Mesenteric fat pad (tissue), 1 donor: ENCODE data around the gene PDSS2. TPM values are rescaled to one million over a fixed set of nuclear protein-coding genes. Genes with fewer than 3 reads are reported as not detected.
"Not testable (repeated sequence)": the region's sequence is repeated elsewhere in the genome, so short reads cannot be mapped to it uniquely, and the experiment has no call there.

Experiments
- DNase-seq: peaks from one replicate; pipeline ENCODE4 v3.0.0-alpha.2; 2020; ENCODE audit warnings: low spot score
- total RNA-seq: library from RNA; stranded (reverse); fragmentation: NEBNext Ultra II Directional; extraction: Animal tissue kit (Norgen Biotek cat#: 25700); gene quantifications from one replicate; pipeline ENCODE4 v1.2.1, GENCODE V29; 2021
- donor health status: DM: yes; HTN: yes; CAD: no.

PDSS2 gene
- total RNA-seq, 1 donor from 2014 or later: 11.5 TPM

DNA sequence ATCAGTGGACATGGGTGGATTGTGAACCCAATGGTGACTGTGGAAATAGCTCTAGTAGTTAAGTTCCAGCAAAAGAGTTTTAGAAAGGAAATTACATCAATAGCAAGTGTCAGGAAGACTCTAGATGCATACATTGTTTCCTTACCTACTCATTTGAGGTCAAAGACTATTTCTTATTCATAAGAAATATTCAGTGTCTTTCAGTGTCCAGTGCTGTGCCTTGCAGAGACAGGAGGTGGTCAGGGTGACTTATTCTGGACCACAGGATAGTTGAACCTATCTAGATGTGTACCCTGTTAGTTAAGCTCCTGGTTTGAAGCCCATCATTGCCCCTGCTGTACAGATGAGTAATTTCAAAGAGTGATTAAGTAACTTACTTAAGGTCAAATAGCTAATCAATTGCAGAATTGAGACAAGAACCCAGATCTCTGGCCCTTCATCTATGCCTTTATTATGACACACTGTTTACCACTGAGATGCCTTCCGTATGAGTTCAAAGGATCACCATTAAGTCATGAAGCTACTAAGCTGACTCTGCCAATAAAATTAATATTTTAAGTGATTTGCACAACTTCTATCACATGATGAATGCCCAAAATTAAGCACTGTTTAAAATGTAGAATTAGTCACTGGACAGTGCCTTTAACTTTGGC is 136.1 kb downstream of the PDSS2 start:
- no peak for DNase-seq

DNA sequence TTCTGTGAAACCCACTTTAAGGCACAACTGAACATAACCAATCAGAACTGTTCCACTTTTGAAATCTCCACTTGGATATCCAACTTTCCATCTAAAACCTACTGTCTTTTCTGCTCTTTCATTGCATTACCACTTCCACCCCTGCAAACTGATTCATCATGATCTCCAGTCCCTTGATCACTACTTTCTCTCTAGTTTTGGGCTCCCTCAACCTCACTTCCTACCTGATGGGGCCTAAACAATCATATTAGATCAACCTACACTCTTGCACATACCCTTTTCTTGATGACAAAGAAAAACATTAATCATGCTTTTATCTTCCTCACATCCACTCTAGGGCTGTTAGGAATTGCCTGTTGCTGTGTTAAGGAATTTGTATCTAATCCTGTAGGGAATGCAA is 137.6 kb downstream of the PDSS2 start:
- no peak for DNase-seq

DNA sequence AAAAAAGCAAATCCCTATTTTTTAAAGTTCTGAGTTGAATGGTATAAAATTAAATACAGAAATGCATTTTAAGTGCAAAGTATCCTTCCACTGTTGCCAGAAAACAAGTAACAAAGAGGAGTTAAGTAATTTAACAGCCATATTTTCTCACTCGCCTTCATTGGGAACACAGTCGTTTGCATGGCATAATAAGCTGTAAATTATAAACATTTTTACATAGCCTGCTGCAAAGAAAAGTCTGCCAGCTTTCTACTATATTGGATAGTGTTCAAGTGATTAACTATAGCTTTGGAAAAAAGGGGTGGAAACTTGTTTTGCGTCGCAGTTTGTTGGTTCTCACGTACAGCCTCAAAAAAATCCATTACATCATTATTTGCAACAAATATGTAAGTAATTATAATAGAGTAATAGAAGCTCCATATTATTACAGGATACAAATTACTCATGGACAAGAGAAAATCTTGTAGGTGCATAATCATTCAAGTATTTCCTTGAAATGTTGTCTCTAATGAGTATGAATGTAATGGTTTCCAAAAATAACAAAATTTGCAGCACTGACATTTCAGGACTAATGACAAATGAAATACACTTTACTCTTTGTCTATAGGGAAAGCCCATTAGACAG is 139.3 kb downstream of the PDSS2 start:
- DNase-seq: no peak

DNA sequence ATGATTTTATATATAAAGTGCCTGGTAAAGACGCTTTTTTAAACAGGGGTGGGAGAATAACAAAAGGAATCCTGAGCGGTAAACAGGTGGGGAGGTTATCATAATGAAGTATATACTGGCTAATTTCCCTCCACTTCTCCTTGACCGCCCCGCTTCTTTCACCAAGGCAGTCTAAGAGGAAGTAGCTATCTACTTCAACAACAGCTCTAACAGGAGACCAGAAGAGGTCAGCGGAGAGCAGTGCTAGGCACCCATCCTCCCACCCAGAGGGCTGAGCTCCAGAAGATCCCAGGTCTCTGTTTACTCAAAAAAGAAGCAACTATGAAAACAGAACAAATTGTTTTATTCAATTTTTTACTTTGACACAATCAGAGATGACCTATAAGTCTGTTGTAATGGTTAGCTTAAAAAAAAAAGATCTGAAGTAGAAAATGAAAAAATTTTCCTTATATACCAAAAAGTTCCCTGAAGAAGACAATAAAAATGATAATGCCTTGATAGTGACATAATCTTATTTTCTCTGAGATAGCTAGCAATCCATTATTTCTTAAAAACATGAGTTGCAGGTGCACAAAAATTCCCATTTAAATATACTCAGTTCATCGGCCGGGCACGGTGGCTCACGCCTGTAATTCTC is 141.1 kb downstream of the PDSS2 start:
- no peak for DNase-seq

DNA sequence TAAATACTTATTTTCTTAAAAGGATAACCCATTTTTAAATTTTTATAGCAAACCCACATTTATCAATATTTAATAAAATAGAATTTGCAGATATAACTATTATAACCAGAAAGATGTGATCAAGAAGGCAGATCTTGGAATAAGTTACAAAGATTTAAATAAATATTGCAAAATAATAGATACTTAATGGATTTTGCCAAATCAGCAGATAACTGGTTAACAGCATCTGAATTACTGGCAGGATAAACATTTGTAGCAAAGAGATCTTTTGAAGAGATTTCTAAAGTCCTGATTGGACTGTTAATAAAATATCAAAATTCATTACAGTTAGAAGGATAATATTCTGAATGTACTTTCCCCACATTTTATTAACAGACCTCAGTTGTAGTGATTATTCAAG is 144.2 kb downstream of the PDSS2 start:
- no peak for DNase-seq

DNA sequence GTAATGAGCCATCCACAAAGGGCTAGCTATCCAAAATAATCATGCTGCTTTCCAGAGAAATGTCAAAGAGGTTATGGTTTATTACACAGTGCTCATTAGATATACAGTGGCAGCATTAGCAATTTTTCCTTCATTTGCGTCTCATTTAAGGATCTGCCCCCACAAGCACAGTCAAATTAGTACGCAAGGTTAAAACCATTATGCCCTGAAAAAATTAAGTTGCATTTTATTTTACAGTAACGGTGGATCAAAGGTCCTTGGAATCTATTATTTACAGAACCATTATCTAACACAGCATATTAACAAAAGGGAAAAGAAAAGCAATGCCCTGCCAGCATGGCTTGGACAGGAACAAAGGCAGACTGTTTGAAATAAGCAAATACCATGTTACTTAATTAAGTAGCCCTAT is 144.8 kb downstream of the PDSS2 start:
- no peak for DNase-seq

DNA sequence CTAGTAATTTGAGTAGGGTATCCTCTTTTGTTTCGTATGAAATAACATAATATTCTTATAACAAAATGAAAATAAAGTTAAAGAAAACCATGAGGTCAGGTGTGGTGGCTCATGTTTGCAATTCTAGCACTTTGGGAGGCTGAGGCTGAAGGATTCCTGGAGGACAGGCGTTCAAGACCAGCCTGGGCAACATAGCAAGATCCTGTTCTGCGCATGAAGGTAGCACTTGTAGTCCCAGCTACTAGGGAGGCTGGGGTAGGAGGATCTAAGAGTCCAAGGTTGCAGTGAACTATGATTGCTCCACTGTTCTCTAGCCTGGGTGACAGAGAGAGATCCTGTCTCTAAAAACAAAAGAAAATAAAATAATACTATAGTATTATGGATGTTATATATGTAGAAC is 145.6 kb downstream of the PDSS2 start:
- no peak for DNase-seq

DNA sequence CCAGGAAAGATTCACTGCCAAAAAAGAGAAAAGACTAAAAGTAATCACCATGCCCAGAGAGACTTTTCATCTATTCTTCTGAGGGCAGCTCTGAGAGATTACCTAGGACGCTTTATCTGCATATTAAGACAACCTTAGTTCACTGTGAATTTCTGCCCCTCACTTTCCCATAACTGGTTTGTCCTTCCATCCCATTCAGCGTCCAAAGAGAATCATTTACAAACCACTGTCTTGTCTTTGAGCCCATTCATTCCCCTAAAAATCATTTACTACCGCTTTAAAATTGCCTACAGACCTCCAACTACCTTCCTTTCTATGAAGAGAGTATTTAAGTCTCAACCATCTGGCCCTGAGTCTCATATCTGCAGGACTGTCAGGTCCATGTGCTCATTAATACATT is 149.0 kb downstream of the PDSS2 start:
- no peak for DNase-seq

DNA sequence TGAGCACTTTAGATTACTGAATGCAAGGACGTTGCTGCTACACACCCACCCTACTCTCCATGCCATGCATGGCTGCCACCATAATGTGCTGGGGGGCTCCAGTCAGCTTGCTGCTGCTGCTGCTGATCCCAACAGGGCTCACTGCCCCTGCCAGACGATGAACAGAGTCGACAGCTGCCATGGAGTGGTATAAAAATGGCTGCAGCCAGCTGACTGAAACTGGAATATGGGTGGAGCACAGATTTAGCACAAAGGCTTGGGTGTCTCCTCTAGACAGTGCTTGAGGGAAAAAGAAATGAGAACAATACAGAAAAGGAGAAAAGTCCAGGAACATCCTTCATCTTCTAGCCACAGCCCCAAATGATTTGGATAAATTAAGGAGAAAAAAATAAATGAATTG is 150.7 kb downstream of the PDSS2 start:
- DNase-seq: no peak

DNA sequence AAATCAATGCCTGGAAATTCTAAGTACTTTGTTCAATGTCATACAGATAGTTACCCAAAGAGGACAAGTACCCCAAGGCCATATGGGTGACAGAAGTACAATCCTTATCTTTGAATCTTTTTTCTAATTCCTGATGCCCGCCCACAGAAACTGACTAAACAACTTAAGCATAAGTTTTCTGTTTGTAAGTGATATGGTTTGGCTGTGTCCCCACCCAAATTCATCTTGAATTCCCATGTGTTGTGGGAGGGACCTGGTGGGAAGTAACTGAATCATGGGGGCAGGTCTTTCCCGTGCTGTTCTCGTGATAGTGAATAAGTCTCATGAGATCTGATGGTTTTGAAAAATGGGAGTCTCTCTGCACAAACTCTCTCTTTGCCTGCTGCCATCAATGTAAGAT is 153.4 kb downstream of the PDSS2 start:
- DNase-seq: not testable (repeated sequence)

DNA sequence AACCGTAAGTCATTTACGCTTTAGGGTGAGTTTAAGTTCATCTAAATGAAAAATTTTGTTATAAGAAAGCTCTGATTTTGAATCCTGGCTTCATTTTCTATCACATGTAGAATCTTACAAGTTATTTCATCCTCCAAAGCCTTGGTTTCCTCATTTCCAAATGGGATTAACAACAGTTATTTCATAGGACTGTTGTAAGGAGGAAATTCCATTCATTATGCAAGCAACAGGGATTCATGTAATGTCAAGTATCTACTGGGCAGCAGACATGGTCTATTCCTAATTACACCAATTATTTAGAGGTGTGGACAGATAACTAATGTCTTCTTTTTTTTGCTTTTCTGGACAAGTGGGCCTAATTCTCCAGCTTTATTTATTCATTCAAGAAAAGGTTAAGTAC is 154.0 kb downstream of the PDSS2 start:
- no peak for DNase-seq

DNA sequence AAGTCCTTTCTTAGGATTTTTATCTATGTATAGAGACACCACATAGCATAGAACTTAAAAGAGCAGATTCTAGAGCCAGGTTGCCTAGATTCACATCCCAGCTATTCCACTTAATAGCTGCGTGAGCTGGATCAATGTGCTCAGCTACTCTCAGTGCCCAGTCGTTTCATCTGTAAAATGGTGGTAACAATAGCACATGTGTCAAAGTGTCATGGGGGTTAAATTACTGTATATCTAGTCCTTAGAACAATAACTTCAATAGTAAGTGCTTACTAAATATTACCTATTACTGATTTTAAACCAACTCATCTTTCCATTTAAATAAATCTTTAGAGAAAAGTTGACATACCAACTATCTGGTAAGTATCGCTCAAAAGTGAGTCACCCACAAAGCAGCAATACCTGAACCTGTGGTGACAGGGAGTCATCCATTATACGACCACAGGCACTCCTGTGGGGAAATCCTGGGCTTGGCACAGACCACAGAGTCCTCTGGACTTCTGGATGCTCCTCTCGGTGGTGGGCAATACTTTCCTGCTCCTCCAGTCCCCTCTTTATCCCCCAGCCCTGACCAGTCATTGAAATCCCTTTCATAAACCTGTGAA is 154.8 kb downstream of the PDSS2 start:
- DNase-seq: no peak

DNA sequence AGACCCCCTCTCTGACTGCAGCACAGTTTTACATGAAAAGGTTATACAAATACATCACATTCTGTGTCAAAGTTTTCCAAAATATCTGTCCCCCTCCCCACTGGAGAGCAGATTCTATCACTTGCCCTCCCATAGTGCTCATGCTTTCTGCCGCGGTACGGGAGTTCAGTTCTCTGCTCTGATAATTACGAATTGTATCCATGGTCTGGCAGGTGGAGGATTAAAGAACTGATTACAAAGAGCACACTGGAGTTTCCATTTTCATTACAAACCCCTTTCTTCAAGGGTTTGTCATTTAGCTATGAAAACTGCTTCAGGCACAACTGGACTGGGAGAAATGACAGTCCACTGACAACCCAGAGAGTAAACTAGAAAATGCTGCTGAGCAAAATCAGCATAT is 166.0 kb downstream of the PDSS2 start:
- DNase-seq: no peak

DNA sequence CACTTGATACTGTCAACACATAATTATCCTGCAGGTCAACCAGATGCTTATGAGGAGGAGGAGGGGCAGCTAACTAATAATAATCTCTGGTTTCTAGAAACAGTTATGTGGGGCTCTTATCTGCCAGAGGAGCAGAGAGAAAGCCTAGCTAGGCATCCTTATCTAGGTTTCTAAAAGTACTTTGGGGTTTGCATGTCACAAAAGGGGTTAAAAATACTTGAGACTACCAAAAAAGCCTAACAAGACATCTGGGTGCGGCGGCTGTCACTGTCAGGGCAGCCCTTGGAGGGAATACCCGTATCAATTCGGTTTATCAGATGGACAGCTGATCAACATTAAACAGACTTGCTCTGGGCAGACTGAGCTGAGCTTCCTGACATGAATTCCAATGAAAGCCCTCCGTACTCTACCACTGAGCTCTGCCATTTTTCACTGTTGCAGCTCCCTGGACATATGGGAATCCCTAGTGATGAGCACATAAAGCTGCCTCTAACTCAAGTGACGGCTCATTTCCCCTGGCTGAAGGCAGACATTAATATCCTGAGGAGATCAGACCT is 166.6 kb downstream of the PDSS2 start:
- no peak for DNase-seq

DNA sequence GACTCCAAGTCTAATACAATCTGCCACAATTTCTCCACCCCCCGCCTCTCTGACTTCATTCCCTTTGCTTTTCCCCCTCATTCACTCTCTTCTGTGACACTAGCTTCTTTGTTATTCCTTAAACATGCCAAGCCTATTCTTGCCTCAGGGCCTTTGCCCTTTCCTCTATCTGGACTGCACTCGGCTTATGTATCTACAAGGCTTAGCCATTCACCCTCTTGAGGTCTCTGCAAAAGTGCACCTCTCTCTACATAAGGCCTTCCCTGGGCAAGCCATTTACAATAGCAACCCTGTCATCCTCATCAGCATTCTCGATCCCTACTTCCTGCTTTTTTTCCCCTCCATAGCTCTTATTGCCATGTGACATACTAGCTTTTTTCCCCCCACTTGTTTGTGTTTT is 168.9 kb downstream of the PDSS2 start:
- no peak for DNase-seq

DNA sequence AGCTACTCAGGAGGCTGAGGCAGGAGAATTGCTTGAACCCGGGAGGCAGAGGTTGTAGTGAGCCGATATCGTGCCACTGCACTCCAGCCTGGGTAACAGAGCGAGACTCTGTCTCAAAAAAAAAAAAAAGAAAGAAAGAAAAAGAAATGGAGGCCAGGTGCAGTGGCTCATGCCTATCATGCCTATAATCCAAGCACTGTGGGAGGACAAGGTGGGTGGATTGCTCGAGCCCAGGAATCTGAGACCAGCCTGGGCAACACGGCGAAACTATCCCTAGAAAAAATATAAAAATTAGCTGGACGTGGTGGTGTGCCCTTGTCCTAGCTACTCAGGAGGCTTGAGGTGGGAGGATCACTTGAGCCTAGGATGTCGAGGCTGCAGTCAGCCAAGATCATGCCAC is 170.1 kb downstream of the PDSS2 start:
- not testable (repeated sequence) for DNase-seq

DNA sequence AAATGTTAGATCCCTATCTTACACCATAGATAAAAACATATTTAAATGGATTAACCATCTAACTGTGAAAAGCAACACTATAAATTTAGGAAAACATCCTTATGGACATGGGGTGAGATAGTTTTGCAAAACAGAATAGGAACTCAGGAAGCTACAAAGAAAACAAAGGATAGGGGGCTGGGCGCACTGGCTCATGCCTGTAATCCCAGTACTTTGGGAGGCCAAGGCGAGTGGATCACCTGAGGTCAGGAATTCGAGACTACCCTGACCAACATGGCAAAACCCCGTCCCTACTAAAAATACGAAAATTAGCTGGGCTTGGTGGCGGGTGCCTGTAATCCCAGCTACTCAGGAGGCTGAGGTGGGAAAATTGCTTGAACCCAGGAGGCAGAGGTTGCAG is 173.7 kb downstream of the PDSS2 start:
- DNase-seq: not testable (repeated sequence)

DNA sequence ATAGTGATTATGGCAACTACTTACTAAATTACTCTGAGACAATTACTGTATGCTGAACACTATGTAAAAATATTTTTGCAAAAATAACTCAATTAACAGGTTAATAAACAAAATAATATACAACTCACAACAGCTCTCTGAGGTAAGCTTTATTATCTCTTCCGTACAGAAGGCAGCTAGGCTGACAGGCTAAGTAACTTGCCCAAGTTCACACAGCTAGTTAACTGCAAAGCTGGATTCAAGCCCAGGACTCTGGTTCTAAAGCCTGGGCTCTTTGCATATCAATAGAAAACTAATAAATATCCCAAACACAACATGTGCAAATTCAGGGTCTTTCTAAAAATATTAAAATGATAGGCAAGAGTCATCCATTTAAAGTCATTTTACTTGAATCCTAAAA is 174.6 kb downstream of the PDSS2 start:
- DNase-seq: no peak

DNA sequence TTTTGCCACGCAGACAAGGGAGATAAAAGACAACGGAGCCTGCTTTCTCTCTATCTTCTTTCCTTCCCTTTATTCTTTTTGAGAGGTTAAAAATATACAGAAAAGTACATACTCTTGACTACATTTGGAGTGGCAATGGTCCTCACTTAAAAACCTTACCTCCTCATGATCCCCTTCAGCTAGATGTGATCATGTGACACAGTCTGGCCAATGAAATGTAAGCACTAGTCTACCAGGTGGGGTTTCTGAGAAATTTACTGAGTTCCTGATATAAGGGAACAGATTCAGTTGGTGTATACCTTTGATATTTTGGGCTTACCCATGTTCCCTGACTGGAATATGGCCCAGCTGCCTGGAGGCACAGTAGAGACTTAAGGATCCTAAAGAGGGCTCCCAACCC is 178.6 kb downstream of the PDSS2 start:
- DNase-seq: no peak

DNA sequence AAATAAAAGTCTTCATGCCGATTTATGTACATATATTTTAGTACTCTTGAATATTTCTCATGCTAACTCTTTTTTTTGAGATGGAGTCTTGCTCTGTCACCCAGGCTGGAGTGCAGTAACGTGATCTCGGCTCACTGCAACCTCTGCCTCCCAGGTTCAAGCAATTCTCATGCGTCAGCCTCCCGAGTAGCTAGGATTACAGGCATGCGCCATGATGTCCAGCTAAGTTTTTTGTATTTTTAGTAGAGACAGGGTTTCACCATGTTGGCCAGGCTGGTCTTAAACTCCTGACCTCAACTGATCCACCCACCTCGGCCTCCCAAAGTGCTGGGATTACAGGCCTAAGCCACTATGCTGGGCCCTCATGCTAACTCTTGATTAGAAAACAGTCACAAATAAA is 179.4 kb downstream of the PDSS2 start:
- DNase-seq: not testable (repeated sequence)

DNA sequence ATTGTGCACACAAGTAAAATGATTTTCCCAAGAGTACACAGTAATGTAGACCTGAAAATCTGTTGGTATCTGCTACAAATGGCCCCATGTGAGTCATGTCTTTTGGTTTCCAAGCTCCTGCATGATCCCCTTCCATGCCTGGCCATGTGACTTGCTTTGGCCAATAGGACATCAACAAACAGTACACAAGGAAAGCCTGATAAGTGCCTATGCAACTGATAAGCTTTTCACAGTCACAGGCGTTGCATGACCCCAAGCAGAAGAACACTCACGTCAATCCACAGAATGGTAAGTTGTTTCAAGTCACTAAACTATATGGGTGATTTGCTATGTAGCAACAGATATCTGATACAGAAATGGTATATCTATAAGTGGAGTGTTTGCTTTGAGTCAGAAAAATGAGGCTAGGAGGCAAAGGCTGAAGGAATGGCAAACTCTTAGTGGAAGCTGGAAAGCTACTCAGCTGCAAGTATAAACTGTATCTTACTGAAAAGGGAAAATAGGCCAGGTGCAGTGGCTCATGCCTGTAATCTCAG is 184.0 kb downstream of the PDSS2 start:
- DNase-seq: no peak

DNA sequence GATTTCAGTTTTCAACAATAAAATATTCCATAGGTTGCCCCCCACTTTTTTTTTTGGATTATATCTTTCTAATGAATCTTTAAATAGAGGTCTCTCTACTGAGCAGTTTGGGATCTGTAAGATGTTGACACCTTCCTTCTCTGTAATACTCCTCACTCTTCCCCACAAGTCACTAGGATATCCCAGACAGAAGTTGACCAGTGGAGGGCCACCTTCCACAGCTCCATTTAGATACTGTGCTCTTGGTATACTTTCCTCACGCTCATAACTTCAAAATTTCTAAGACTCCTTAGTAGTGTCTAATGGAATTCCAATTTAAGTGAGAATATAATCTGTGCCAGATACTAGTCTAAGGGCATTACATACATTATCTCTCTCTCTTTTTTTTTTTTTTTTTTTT is 185.1 kb downstream of the PDSS2 start:
- no peak for DNase-seq
